ENCODE data around the gene C2.
A peak's percentile ranks its signal among the peaks of the same experiment; 100 is the strongest.

- TF ChIP-seq CTCF (IDR thresholded peaks at IDR 0.05): no peak
- TF ChIP-seq POLR2A (IDR thresholded peaks at IDR 0.05): peak; percentile 54 to 70
Observed at GRCh38 chr6:31971993-31972708, 44.6 kb downstream of the C2 start, which contains the start of gene DXO.

Data from adrenal gland (tissue), 5 donors.